ENCODE measurements around the gene PRMT3. TPM values are rescaled to one million over a fixed set of nuclear protein-coding genes. Genes with fewer than 3 reads are reported as not detected.

Gene PRMT3
- total RNA-seq, 1 experiment from 2014 or later = 24.0 TPM

DNA sequence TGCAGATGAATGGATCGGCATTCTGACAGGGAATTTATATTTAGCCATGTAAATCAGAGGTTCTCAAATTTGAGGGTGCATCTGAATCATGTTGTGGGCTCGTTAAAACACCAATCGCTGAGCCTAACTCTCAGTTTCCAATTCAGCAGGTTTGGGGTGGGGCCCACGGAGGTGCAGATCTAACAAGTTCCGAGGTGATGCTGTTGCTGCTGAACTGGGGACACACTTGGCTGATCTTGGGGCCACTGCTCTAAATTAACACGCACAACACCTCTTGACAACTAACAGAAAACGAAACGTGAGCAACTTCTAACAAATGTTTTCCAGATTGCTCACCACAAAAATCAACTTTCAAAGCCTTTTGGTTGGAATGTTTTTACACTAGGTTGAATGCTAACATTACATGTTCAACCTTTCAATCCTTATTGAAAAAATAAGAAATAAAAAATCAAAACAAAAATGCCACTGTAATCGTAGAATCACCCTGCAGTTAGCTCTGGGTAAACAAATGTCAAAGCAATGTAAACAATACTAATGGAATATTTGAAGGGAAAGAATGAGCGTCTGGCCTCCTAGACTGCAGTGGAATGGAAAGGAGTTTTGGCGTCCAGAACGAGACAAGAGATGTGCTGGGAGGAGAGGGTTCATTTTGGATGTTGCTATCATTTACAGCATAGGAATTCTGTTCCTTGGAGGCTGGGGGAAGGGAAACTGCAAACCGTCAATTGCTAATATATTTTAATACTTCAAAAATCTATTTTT lies 143.6 kb downstream of the PRMT3 start:
- no peak overlapping the region for H3K27ac Mint-ChIP-seq (ENCODE audit: unreplicated experiment)
- TF ChIP-seq, protein P1, sequence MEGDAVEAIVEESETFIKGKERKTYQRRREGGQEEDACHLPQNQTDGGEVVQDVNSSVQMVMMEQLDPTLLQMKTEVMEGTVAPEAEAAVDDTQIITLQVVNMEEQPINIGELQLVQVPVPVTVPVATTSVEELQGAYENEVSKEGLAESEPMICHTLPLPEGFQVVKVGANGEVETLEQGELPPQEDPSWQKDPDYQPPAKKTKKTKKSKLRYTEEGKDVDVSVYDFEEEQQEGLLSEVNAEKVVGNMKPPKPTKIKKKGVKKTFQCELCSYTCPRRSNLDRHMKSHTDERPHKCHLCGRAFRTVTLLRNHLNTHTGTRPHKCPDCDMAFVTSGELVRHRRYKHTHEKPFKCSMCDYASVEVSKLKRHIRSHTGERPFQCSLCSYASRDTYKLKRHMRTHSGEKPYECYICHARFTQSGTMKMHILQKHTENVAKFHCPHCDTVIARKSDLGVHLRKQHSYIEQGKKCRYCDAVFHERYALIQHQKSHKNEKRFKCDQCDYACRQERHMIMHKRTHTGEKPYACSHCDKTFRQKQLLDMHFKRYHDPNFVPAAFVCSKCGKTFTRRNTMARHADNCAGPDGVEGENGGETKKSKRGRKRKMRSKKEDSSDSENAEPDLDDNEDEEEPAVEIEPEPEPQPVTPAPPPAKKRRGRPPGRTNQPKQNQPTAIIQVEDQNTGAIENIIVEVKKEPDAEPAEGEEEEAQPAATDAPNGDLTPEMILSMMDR (IDR thresholded peaks at IDR 0.05; ENCODE audit: unreplicated experiment) = no peak
- no peak for DNase-seq
- CTCF ChIA-PET = no interaction called here
- H3K36me3 Mint-ChIP-seq (ENCODE audit: insufficient read depth, unreplicated experiment) = no peaks in the 10 kb centered on the region
- H3K4me1 Mint-ChIP-seq (ENCODE audit: low read depth, unreplicated experiment) = peaks cover 9% of the 10 kb centered on the region
- peaks cover 26% of the 10 kb centered on the region for H3K27me3 Mint-ChIP-seq (ENCODE audit: unreplicated experiment)
- H3K4me3 Mint-ChIP-seq (ENCODE audit: low read depth, unreplicated experiment) = no peak overlapping the region
- BruUV-seq (replicated peaks) = no TSS peak
- intact Hi-C loops (cut with micrococcal nuclease; ENCODE audit: unreplicated experiment) = no loop called here
- no peaks in the 10 kb centered on the region for H3K9me3 Mint-ChIP-seq (ENCODE audit: low read depth, unreplicated experiment)

DNA sequence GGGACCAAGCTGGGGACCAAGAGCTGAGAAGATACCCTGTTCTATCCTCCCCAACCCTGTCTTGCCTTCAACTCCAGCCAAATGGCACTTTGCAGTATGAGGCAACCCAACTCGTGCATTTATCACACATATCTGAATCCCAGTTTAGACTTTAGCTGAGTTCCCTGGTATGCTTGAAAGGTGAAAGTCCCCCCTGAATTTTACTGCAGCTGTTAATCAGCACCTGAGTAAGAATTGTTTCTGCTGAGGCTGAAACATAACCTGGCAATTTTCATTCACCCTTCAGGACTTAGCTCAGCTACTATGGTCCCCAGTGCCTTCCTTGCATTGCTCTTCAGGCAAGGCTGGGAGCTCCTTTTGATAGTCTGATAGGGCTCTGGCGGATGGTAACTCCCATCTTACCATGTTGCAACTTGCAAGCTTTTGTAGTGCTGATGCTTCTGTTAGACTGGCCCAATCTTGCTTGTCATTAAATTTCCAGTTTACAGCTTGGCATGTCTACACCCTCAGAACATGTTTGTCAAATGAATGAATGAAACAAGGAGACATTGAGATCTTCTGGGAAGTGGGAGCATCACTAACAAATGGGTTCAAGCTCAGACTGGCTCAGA lies 147.9 kb downstream of the PRMT3 start:
- BruUV-seq (replicated peaks) = no TSS peak
- H3K9me3 Mint-ChIP-seq (ENCODE audit: low read depth, unreplicated experiment) = no peaks in the 10 kb centered on the region
- no peak overlapping the region for H3K4me3 Mint-ChIP-seq (ENCODE audit: low read depth, unreplicated experiment)

DNA sequence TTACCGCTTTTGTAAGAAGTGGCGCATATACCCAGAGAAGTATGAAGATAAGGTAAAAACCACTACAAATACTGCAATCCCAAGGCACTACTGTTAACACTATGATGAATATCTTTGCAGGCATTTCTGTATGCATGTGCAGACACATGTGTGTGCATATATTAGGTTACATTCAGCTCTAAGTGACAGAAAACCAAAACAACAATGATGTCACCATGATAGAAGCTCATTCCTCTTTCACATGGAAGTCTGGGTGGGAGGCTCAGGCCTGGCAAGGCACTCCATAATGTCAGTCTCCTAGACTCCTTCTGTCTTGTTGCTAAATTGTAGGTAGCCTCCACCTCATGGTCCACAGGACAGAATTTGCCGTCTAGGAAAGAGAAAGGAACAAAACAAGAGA lies 148.8 kb downstream of the PRMT3 start:
- TF ChIP-seq, protein P1 (IDR thresholded peaks at IDR 0.05; ENCODE audit: unreplicated experiment) = no peak
- H3K36me3 Mint-ChIP-seq (ENCODE audit: insufficient read depth, unreplicated experiment) = no peaks in the 10 kb centered on the region
- H3K27ac Mint-ChIP-seq (ENCODE audit: unreplicated experiment) = no peak overlapping the region
- intact Hi-C loops (cut with micrococcal nuclease; ENCODE audit: unreplicated experiment) = no loop called here
- H3K9me3 Mint-ChIP-seq (ENCODE audit: low read depth, unreplicated experiment) = no peaks in the 10 kb centered on the region
- DNase-seq = no peak
- no peak overlapping the region for H3K4me3 Mint-ChIP-seq (ENCODE audit: low read depth, unreplicated experiment)
- BruUV-seq (replicated peaks) = no TSS peak
- peaks cover 49% of the 10 kb centered on the region for H3K27me3 Mint-ChIP-seq (ENCODE audit: unreplicated experiment)
- CTCF ChIA-PET = interaction anchor here (0.6 kb wide), 2 partner anchors 31 to 281 kb away, joined by 3 to 4 read pairs; no protein-coding TSS in a partner anchor
- peaks cover 4% of the 10 kb centered on the region for H3K4me1 Mint-ChIP-seq (ENCODE audit: low read depth, unreplicated experiment)

More for the DNA sequence above, 147.9 kb downstream of the PRMT3 start:
- intact Hi-C loops (cut with micrococcal nuclease; ENCODE audit: unreplicated experiment) = no loop called here
- DNase-seq = no peak
- CTCF ChIA-PET = no interaction called here
- peaks cover 9% of the 10 kb centered on the region for H3K4me1 Mint-ChIP-seq (ENCODE audit: low read depth, unreplicated experiment)
- TF ChIP-seq, protein P1 (IDR thresholded peaks at IDR 0.05; ENCODE audit: unreplicated experiment) = no peak
- H3K27me3 Mint-ChIP-seq (ENCODE audit: unreplicated experiment) = peaks cover 41% of the 10 kb centered on the region
- H3K36me3 Mint-ChIP-seq (ENCODE audit: insufficient read depth, unreplicated experiment) = no peaks in the 10 kb centered on the region
- H3K27ac Mint-ChIP-seq (ENCODE audit: unreplicated experiment) = no peak overlapping the region

DNA sequence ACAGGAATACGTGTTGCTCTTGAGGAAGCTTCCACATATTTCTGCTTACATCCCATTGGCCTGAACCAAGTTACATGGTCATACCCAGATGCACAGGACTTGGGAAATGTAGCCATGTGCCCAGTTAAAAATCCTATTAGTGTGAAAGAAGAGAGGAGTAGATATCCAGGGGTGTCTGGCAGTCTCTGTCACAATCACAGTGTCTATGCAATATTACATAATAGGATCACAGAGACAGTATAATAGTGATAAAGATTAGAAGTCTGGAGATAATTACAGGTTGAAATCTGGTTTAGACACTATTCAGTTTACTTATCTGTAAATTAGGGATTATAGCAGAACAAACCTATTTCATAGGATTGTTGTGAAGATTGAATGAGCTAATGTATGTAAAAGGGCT lies 149.3 kb downstream of the PRMT3 start:
- H3K36me3 Mint-ChIP-seq (ENCODE audit: insufficient read depth, unreplicated experiment) = no peaks in the 10 kb centered on the region
- TF ChIP-seq, protein P1 (IDR thresholded peaks at IDR 0.05; ENCODE audit: unreplicated experiment) = no peak

More for the DNA sequence above, 149.3 kb downstream of the PRMT3 start:
- Mint-ChIP-seq H3K27me3 (ENCODE audit: unreplicated experiment) (peaks cover 53% of the 10 kb centered on the region), H3K9me3 (ENCODE audit: low read depth, unreplicated experiment) (no peaks in the 10 kb centered on the region), H3K4me3 (ENCODE audit: low read depth, unreplicated experiment) (no peak overlapping the region), H3K27ac (ENCODE audit: unreplicated experiment) (no peak overlapping the region), H3K4me1 (ENCODE audit: low read depth, unreplicated experiment) (no peaks in the 10 kb centered on the region)
- no peak for DNase-seq
- no TSS peak for BruUV-seq (replicated peaks)
- intact Hi-C loops (cut with micrococcal nuclease; ENCODE audit: unreplicated experiment) = no loop called here
- CTCF ChIA-PET = interaction anchor here (0.6 kb wide), 2 partner anchors 30 to 281 kb away, joined by 3 to 4 read pairs; no protein-coding TSS in a partner anchor
